ENCODE measurements around the gene SIGLEC12.
"Not testable (repeated sequence)": the region's sequence is repeated elsewhere in the genome, so short reads cannot be mapped to it uniquely, and the experiment has no call there.

Gene SIGLEC12

DNA sequence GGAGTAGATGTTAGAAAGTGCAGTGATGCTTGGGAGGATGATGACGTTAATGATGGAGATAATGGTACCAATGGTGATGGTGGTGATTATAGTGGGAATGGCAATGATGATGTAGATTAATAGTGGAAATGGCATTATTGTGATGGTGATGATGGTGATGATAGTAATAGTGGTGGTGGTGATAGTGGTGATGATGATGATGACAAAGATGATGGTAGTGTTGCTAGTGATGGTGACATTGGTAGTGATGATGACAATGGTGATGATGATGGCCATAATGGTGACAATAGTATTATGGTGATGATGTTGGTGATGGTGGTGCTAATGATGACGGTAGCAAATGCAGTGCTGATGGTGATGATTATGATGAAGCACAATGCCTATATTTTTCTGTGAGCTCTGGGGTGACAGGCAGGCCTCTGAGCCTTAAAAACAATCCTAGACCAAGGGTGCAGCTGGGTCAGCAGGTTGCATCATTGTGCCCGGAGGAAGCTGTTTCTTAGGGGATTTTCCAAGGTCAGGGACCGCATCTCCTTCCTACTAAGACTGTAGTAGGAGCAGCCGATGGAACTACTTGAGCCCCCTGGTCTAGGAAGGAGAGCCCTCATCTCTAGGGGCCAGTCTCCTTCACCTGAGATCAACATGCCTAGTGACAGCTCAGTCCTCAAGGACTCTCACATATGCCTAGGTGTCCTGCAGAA lies 15.5 kb downstream of the SIGLEC12 start:
- no peak for DNase-seq (ENCODE audit: low read depth in 4 of 4, low spot score in 1 of 4)

DNA sequence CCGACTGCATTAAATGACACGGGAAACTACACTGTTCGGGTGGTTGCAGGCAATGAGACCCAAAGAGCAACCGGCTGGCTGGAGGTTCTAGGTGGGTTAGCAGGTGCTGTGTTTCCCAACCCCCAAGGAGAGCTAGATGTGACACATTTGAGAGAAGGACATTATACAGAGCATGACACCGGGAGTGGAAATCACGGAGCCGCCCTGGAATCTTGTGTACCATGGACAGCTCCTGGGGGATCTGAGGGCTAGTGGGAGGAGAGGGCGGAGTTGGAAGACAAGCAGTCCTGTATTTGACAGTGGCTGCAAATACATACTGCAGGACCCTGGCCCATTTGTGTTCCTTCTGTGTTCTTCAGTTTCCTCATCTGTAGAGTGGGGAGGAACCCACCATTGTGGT lies 21.0 kb downstream of the SIGLEC12 start:
- DNase-seq (ENCODE audit: low read depth in 4 of 4, low spot score in 1 of 4) = no peak

DNA sequence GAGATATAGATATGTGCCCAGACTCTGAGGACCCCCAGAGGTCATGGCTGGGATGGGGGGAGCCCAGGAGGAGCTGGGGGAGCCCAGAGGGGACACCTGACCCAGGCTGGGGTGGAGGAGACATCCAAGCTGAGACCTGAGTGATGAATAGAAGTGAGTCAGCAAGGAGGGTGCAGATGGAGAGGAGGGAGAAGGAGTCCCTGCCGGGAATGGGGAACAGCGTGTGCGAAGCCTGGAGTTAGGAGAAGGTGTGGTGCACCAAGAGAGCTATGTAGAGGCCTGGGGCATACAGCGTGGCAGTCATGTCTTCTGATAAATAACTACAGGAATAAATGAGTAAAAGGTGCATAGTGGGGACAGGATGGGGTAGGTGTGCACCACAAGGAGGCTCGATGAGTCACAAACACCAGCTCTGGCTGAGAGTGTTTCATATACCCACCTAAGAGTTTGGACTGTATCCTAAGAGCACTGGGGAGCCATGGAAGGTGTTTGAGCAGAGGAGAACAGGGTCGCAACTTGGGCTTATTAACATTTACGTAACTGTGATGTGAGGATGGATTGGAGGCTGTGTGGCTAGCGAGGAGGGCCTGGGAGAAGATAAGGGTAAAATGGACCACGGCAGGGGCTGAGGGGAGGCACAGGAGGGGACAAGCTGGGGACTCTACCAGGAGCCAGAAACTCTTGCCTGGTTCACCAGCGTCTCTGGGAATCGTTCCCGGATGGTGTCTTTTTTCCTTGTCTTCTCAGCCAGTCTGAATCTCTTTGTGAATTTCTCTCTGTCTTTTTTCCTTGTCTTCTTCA lies 21.9 kb downstream of the SIGLEC12 start:
- DNase-seq (ENCODE audit: low read depth in 4 of 4, low spot score in 1 of 4) = no peak

DNA sequence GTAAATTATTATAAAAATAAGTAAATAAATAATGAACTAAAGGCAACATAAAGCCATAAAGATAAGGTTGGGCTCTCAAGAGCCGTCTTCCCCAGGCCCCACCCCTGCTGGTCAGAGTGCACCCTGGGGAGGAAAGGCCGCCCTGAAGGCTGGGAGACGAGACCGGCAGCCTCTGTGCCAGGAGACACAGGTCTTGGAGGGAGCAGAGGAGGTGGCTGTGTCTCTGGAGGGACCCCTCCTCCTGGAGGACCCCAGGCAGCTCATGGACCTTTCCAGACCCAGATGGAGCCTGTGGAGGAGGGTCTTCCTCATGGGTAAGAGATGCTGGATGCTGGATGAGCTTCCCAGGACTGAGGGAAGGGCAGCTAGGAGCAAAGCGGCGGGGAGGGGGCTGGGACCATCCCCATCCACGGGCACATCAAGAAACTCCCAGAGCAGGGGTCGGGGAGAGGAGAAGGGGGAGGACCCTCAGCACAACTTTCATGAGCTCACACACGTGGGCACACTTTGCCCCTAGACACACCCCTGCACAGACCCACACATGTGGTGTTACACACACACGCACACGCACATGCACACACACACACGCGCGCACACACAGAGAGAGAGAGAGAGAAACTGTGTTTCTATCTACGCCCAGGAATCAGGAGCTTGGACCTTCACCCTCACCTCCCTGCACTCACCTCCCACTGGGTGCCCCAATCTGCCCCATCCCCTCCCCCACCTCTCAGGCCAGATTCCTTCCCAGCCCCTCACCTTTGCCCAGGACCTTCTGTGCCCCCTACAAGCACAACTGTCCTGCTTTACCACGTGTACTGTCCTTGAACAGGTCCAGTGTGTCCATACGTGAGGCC lies 23.0 kb downstream of the SIGLEC12 start, which contains the start of gene CEACAM18:
CEACAM18 (plus strand) TSS at position 159 of the 854 bp plus-strand sequence.
- no peak for DNase-seq (ENCODE audit: low read depth in 4 of 4, low spot score in 1 of 4)

DNA sequence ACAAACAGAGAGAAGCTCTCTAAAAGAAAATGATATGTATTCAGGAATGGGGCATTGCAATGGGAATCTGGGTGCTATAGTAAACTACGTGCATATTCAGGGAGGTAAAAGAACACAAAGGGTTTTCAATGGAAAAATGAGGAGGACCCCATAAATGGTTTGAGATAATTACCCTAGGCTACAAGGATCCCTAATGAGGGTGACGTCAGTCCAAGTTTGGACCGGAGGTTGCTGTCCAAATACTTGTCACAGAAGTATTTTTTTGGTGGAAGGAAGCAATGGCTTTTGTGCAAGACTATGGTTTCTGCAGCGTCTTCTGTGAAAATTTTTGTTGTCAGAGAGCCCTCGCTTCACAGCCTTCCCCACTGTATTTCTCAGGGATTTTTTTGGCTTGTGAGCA lies 24.3 kb downstream of the SIGLEC12 start:
- no peak for DNase-seq (ENCODE audit: low read depth in 4 of 4, low spot score in 1 of 4)

DNA sequence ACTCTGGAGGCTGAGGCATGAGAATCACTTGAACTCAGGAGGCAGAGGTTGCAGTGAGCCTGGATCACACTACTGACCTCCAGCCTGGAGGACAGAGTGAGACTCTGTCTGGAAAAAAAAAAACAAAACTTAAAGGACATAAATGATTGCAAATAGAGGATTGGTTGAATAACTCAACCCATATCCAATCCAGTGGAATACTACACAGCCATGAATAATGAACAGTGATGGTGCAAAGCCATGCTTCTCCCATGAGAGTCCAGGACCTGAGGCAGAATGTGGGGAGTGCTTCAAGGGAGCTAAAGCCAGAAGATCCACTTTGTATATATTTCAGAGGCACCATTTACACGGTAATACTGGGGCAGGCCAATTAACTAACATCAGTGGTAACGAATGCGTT lies 25.4 kb downstream of the SIGLEC12 start:
- DNase-seq (ENCODE audit: low read depth in 4 of 4, low spot score in 1 of 4) = no peak

DNA sequence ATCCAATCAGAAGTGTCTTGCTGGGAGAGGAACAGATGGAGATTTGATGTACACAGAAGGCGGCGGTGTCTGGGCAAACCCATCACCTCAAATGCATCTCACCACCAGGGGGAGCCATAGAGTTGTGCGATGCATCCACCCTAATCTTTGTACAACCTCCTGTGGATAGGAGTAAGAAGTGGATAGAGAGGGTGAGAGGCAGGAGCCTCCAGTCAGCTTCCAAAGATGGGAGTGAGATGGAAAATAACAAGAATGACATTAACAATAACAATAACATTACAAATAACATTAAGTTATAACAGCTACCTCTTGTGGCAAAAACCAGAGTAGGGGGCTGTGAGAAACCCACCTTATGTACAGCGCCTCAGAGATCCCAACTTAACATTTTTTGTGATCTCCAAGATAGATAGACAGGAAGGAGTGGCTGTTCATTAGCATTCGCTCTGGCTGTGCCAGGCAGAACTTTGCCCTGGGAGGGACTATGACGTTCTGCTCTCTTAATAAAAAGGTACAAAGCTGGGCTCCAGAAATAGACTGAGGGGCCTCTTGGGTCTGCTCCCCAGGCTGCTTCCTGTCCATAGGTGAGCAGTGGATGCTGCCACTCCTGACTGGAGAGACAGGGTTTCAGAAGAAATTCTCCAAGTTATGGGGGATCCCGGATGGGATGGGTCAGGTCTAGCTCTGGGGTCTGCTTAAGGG lies 28.4 kb downstream of the SIGLEC12 start:
- peak; percentile 77 to 95 (median 89) for DNase-seq (ENCODE audit: low read depth in 4 of 4, low spot score in 1 of 4)

DNA sequence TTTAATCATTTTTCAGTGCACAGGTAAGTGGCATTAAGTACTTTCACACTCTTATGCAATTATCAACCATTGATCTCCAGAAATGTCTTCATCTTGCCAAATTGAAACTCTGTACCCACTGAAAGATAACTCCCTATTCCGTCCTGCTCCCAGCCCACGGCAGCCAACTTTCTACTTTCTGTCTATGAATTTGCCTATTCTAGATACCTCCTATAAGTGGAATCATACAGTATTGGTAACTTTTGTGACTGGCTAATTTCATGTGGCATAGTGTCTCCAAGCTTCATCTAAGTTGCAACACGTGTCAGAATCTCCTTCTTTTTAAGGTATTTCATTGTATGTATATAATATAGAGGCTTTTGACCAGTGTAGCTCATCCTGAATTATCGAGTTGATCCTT lies 29.0 kb downstream of the SIGLEC12 start:
- no peak for DNase-seq (ENCODE audit: low read depth in 4 of 4, low spot score in 1 of 4)

DNA sequence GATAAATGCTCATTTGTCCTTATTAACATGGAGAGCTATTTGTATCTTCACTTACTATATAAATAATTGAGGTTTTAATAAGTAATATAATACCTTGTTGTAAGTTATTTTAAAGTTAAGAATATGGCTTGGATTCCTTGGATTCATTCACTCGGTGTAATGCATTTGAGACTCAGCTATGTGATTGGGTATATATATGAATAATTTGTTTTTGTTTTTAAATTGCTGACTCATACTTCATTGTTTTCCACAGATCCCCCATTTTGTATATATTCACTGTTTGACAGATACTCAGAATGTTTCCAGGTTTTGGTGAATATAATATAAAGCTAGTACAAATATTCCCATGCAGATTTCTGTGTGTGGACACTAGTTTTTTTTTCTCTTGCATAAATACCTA lies 30.1 kb downstream of the SIGLEC12 start:
- no peak for DNase-seq (ENCODE audit: low read depth in 4 of 4, low spot score in 1 of 4)

DNA sequence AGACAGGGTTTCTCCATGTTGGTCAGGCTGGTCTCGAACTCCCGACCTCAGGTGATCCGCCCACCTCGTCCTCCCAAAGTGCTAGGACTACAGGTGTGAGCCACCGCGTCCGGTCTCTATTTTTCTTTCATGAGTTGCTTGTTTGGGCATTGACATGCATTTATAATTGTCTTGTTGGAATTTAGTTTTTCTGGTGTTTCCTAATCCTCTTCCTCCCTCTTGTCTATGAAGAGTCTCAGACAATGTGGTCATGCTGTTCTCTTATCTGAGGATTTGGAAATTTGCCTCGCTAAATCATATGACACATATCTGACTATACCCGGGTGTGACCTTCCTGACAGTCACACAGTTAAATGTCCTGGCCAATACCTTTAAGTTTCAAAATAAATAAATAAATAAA lies 30.6 kb downstream of the SIGLEC12 start:
- DNase-seq (ENCODE audit: low read depth in 4 of 4, low spot score in 1 of 4) = no peak

DNA sequence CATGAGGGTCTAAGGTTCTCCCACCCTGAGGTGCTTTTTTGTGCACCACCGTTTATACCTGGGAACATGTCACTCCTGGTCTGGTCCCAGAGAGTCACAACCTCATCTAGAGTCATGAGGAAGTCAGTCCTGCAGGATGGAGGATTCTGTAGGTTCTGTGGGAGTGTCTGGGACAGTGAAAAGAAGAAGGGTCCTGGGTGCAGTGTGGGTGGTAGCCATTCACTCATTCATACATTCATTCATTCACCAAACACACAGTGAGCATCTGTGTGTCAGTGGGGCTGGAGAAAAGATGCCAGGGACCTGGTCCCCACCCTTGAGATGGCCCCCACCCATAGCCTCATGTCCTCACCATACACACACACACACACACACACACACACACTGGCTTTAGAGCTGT lies 32.0 kb downstream of the SIGLEC12 start:
- no peak for DNase-seq (ENCODE audit: low read depth in 4 of 4, low spot score in 1 of 4)

DNA sequence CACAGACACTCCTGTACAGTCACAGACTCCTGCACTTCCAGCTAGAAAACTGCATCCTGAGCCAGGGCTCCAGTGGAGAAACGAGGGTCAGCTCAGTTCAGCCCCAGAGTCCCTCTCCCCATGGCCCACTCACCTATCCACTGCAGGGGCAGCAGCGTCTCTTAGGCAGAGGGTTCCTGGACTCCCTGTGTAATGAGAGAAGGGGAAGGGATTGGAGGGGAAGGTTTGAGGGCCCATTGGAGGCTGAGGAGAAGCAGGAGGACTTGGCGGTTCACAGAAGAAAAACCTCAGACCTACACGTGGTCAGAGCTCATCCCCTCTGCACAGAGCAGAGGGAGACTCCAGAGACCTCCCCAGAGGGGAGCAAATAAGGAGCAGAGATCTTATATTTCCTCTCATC lies 32.4 kb downstream of the SIGLEC12 start:
- DNase-seq (ENCODE audit: low read depth in 4 of 4, low spot score in 1 of 4) = no peak

DNA sequence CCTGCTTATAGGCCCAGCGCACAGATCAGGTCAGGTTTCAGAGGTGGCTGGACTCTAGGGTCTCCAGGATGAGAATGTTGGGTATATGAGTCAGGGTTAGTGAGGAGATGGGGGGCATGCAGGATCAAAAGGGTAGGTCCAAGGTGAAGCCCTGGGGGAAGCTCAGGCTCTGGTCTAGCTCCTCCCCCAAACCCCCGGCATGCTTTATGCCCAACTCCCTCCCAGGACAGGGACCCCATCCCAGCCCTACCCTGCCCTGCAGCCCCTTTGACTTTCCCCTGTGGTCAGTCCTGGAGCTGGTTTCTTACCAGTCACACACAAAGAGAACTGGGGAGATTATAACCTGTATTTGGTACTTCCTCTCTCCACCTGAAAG lies 33.1 kb downstream of the SIGLEC12 start:
- no peak for DNase-seq (ENCODE audit: low read depth in 4 of 4, low spot score in 1 of 4)

DNA sequence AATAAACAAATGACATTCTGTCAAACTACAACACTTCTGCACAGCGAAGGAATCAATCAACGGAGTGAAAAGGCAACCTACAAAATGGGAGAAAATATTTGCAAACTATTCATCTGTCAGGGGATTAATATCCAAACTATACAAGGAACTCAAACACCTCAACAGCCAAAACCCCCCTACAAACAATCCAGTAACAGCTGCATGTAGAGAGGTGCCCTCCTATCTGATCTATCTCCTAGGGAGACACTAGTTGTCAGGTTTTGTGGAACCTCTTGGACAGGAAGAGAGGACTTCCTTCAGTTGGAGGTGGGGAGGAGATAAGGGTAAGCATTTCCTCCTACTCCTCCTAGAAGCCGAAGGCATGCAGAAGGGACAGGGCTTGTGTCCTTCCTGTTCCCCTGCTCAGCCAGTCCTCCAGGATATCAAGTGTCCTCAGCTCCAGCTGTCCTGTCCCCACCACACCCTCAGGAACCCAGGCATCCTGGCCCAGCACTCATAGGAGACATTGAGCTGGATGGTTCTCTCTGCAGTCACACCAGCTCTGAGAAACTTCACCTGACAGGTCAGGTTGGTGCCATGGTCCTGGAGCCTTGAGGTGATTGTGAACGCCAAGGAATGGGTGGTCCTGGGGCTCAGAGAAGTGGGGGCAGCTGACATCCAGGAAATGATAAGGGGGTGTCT lies 33.6 kb downstream of the SIGLEC12 start:
- no peak for DNase-seq (ENCODE audit: low read depth in 4 of 4, low spot score in 1 of 4)

DNA sequence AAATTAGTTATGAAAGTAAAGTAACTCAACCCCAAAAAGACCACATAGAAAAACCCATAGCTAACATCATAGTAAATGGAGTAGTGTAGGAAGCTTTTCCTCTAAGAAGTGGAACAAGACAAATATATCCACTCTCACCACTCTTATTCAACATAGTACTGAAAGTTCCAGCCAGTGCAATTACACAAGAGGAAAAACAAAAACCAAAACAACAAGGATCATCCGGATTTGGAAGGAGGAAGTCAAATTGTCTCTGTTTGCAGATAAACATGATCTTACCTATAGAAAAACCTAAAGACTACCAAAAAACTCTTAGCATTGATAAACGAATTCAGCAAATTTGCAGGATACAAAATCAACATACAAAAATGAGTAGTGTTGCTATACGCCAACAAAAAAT lies 34.9 kb downstream of the SIGLEC12 start:
- no peak for DNase-seq (ENCODE audit: low read depth in 4 of 4, low spot score in 1 of 4)

DNA sequence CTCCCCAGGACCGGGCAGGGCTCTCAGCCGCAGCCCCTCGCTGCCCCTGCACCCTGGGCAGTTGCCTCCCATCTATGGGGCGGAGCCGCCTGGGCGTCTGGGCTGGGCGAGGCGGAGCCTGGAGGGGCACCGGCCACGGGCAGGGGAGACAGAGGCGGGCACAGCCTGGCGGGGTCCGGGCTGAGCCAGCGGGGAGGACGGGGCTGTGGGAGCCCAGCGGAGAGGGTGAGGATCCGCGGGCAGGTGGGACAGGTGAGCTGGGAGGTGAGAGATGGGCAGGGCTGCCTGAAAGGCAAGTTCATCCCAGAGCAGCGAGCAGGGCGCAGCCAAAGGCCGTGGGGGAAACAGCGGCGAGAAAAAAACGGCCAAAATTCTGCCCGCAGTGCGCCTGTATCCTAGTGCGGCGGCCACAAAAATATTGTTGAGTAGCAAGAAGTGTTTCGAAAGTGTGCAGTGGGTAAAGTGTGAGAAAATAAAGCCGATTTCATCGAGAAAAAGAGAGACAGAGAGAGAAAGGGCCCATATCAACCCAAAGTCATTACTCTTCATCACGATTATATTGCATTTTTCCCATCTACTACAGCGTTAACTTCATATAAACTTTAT lies 37.5 kb downstream of the SIGLEC12 start:
- DNase-seq (ENCODE audit: low read depth in 4 of 4, low spot score in 1 of 4) = not testable (repeated sequence)

DNA sequence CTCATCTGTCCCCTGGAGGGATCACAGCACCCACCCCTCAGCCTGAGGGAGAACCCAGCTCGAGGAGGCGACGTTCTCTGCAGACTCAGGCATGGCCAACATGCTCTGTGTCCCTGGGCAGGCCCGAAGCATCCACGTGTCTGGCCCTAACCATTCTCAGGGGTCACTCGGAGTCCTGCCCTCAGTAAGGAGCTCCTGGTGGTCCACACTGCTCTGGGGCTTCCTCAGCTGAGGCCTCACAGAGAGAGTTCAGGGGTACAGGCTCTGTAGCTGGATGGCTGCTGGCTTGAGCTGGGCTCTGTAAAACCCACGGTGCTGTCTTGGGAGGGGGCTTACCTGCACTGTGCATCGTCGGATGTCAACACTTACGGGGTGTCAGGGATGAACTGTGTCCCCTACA lies 38.9 kb downstream of the SIGLEC12 start:
- no peak for DNase-seq (ENCODE audit: low read depth in 4 of 4, low spot score in 1 of 4)

DNA sequence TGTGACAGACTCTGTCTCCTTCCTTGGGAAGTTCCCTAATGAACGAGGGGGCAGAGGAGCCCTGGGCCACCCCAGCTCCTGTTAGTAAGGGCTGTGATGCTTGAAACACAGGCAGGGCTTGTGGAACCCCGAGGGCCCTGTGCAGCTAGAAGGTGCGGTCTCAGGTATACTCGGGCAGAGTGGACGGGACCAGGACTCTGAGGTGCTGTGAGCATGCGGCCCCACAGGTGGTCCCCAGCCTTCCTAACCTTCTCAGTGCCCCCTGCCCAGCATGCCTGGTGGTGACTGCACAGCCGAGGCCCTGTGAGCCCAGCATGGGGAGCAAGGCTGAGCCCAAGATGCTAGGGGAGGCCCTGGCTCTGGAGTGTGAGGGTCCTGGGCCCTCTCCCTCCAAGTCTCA lies 39.3 kb downstream of the SIGLEC12 start:
- no peak for DNase-seq (ENCODE audit: low read depth in 4 of 4, low spot score in 1 of 4)

DNA sequence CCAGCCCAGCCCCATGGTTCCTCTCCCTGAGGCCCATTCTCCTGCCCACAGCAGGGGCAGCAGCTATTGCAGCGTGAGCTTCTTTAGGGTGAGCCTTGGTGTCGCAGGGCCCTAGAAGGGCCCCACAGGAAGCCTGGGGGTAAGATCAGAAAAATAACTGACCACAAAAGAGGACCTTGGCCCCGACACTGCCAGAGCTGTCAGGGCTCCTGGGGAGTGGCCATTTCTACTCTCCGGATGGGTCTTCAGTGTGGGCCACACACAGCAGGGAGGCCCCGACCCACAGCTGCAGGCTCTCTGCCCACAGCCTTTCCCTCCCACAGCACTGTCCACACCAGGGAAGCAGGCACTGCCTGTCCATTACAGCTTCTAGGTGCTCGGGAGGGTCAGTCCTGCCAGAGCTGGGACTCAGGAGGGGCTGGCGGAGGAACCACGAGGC lies 39.9 kb downstream of the SIGLEC12 start:
- no peak for DNase-seq (ENCODE audit: low read depth in 4 of 4, low spot score in 1 of 4)
